Stimulated activated naive B cell treated with anti-CD40 and anti-IgM and Interleukin-4, amounts not matched to agents 10 μg/mL and 1 μg/mL and 100 μg/mL, for 72 hours (primary cell): ENCODE measurements around the gene AREL1.

Source experiments
- ATAC-seq, 2 donors: fragments of 150-1000 bp; cut with Tn5 transposase; replicated peaks; 2 replicates each; pipeline ENCODE4 v1.10.0; 2021; ENCODE audit warnings: moderate library complexity in 1 of 2
- DNase-seq: peaks from one replicate; pipeline ENCODE4 v3.0.0; 2021
- H3K27ac Mint-ChIP-seq: one replicate; pipeline ENCODE4 v1.8.0; 2022; ENCODE audit warnings: mild to moderate bottlenecking, mixed read lengths
- H3K27me3 Mint-ChIP-seq, 2 donors: one replicate each; pipeline ENCODE4 v1.8.0; 2022; ENCODE audit warnings: mixed read lengths in 2 of 2
- H3K36me3 Mint-ChIP-seq, 2 donors: one replicate each; pipeline ENCODE4 v1.8.0; 2022; ENCODE audit warnings: mixed read lengths in 2 of 2, mild to moderate bottlenecking in 1 of 2
- H3K4me1 Mint-ChIP-seq, 2 donors: one replicate each; pipeline ENCODE4 v1.8.0; 2022; ENCODE audit warnings: mixed read lengths in 2 of 2, mild to moderate bottlenecking in 1 of 2
- H3K4me3 Mint-ChIP-seq, 2 donors: one replicate each; pipeline ENCODE4 v1.8.0; 2022; ENCODE audit warnings: mild to moderate bottlenecking in 2 of 2, mixed read lengths in 2 of 2, moderate library complexity in 1 of 2
- H3K9me3 Mint-ChIP-seq, 2 donors: one replicate each; pipeline ENCODE4 v1.8.0; 2022; ENCODE audit warnings: mixed read lengths in 2 of 2, mild to moderate bottlenecking in 1 of 2

The AREL1 gene

DNA sequence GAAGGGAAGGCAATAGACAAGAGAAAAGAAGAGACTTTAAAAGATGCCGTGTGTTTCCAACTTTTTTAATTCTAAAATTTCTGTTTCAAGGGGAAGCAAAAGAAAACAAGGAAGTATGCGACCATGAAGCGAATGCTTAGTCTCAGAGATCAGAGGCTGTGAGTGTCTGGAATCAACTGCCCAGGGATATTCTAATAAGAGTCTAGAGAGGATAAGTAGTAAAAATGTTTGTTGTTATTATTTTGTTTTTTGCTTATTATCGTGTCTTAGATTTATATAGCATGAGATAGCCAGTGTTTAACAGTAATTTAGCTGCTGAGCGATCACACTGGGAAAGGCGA is 485 bp upstream of the AREL1 start:
- peak overlapping the region; percentile 91 to 93 for H3K4me3 Mint-ChIP-seq
- no peak for DNase-seq
- peak in 1 of 2 donors; percentile 4 for ATAC-seq
- peaks cover 15 to 23% of the 10 kb centered on the region in 2 donors for H3K36me3 Mint-ChIP-seq
- no peaks in the 10 kb centered on the region for H3K9me3 Mint-ChIP-seq
- no peaks in the 10 kb centered on the region for H3K27me3 Mint-ChIP-seq
- peaks cover 14 to 43% of the 10 kb centered on the region in 2 donors for H3K4me1 Mint-ChIP-seq
- H3K27ac Mint-ChIP-seq = peak overlapping the region; percentile 97

DNA sequence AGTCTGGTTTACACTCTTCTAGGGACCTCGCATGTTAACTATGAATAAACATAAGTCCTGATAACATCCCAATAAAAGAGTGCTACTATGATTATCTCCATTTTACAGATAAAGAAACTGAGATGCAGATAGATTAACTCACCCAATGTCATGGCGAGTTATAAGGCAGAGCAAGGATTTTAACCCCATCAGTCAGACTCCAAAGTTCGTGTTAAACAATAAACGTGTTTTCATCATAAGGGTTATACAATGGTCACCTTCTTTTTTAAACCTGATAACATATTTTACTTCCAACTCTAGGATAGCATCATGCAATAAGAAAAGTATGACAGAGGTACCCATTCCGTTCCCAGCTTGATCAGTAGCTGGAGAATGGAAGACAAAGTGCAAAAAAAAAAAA is 1.2 kb downstream of the AREL1 start:
- Mint-ChIP-seq H3K27me3 (no peaks in the 10 kb centered on the region), H3K4me1 (peaks cover 15 to 53% of the 10 kb centered on the region in 2 donors), H3K4me3 (peak overlapping the region; percentile 91 to 93), H3K9me3 (no peaks in the 10 kb centered on the region), H3K27ac (no peak overlapping the region), H3K36me3 (peaks cover 8 to 15% of the 10 kb centered on the region in 2 donors)
- DNase-seq = no peak
- ATAC-seq = no peak

DNA sequence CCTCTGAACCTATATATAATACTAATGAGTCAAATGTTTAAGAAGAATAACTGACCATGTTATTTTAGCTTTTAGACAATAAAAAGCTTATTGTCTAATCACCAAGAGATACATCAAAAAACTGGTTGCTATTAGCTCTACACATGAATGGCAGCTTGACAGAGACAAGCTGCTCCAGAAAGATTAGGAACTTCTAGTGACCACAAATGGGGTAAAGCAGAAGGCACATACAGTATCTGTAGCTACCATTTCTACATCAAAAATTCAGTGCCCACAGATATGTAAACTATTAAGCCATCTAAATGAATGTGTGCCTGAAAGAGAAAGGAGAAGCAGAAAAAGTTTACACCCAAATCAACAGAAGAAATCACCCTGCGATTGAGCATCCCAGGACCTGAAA is 2.4 kb downstream of the AREL1 start:
- H3K9me3 Mint-ChIP-seq = no peaks in the 10 kb centered on the region
- no peak for ATAC-seq
- H3K4me3 Mint-ChIP-seq = peak overlapping the region; percentile 13 to 32
- H3K36me3 Mint-ChIP-seq = peaks cover 3 to 6% of the 10 kb centered on the region in 2 donors
- H3K27ac Mint-ChIP-seq = no peak overlapping the region
- no peaks in the 10 kb centered on the region for H3K27me3 Mint-ChIP-seq
- no peak for DNase-seq
- H3K4me1 Mint-ChIP-seq = peaks cover 21 to 56% of the 10 kb centered on the region in 2 donors

DNA sequence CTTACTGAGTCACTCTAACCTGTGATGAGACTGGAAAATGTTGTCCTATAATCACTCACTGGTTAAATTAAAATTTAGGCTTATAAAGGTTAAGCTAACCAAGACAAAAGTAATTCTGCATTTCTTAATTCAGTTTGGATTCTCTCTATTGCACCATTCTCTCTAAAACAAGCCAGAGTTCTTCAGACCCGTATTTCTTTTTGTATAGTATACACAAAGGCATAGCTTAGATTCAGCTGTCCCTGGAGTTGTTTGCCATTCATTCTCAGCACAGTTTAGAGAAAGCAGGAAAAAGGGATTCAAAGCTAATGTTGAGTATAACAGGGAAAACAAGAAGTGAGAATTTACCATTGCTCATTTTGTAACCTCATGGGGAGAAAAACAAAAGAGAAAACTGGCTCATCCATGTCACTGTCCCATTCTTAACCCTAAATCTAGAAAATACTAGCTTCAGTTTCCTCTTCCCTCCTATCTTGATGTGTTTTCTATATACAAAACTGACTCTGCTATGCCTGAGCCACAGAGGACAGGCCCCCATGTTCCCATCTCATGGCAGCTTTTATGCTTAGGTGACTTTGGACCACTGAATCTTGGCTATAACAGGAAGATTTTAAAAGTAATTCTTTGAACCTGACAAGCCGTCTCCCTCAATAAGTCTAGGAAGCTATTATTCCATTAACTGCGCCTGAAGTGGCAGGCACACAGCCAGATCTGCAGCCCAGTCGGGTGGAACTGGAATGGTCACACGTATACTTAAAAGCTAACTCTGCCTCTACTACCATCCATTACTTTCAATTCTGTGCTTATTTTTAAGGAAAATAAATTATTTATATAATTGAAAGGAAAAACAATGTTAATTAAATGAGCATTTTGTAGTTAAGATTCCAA is 7.0 kb downstream of the AREL1 start:
- peaks cover 30 to 53% of the 10 kb centered on the region in 2 donors for H3K4me1 Mint-ChIP-seq
- ATAC-seq = peak in 1 of 2 donors; percentile 29
- H3K9me3 Mint-ChIP-seq = peaks cover 10 to 14% of the 10 kb centered on the region in 2 donors
- no peaks in the 10 kb centered on the region for H3K27me3 Mint-ChIP-seq
- peaks cover 21 to 33% of the 10 kb centered on the region in 2 donors for H3K36me3 Mint-ChIP-seq
- H3K27ac Mint-ChIP-seq = no peak overlapping the region
- no peak overlapping the region for H3K4me3 Mint-ChIP-seq
- DNase-seq = no peak

DNA sequence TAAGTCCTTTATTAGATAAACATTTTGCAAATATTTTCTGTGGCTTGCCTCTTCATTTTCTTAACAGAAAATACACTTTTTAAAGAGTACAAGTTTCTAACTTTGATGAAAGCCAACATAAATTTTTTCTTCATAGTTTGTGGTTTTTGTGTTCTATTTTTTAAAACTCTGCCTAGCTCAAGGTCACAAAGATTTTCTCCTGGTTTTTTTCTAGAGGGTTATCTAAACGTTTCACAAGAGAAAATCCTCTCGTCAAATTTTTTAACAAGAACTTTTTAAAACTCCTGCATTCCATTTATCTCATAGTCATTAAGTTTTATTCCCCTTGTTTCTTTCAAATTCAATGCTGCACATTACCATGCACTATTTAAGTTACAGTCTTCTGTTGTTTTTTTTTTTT is 8.2 kb downstream of the AREL1 start:
- H3K27me3 Mint-ChIP-seq = no peaks in the 10 kb centered on the region
- peaks cover 24 to 37% of the 10 kb centered on the region in 2 donors for H3K36me3 Mint-ChIP-seq
- no peak overlapping the region for H3K27ac Mint-ChIP-seq
- peaks cover 24 to 43% of the 10 kb centered on the region in 2 donors for H3K4me1 Mint-ChIP-seq
- peaks cover 11 to 14% of the 10 kb centered on the region in 2 donors for H3K9me3 Mint-ChIP-seq
- DNase-seq = no peak
- no peak overlapping the region for H3K4me3 Mint-ChIP-seq
- no peak for ATAC-seq

DNA sequence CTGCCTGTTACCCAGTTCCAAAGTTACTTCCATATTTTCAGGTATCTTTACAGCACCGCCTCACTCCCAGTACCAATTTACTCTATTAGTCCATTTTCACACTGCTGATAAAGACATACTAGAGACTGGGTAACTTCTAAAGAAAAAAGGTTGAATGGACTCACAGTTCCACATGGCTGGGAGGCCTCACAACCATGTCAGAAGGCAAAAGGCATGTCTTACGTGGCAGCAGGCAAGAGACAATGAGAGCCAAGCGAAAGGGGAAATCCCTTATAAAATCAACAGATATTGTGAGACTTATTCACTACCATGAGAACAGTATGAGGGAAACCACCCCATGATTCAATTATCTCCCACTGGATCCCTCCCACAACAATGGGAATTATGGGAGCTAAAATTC is 9.8 kb downstream of the AREL1 start:
- Mint-ChIP-seq H3K36me3 (peaks cover 24 to 45% of the 10 kb centered on the region in 2 donors), H3K27ac (peak overlapping the region; percentile 15), H3K9me3 (peaks cover 11 to 14% of the 10 kb centered on the region in 2 donors), H3K4me1 (peaks cover 22 to 34% of the 10 kb centered on the region in 2 donors), H3K4me3 (no peak overlapping the region), H3K27me3 (no peaks in the 10 kb centered on the region)
- DNase-seq (no peak), ATAC-seq (peak; percentile 51 to 60)

DNA sequence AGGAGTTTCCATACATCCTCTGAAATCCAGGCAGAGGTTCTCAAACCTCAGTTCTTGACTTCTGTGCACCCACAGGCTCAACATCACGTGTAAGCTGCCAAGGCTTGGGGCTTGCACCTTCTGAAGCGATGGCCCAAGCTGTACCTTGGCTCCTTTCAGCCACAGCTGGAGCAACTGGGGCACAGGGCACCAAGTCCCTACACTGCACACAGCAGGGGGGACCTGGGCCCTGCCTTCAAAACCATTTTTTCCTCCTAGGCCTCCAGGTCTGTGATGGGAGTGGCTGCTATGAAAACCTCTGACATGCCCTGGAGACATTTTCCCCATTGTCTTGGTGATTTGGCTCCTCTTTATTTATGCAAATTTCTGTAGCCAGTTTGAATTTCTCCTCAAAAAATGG is 10.6 kb downstream of the AREL1 start:
- Mint-ChIP-seq H3K36me3 (peaks cover 28 to 50% of the 10 kb centered on the region in 2 donors), H3K4me3 (no peak overlapping the region), H3K4me1 (peaks cover 22 to 33% of the 10 kb centered on the region in 2 donors), H3K27ac (no peak overlapping the region), H3K9me3 (peaks cover 11 to 14% of the 10 kb centered on the region in 2 donors), H3K27me3 (no peaks in the 10 kb centered on the region)
- DNase-seq (no peak), ATAC-seq (no peak)

DNA sequence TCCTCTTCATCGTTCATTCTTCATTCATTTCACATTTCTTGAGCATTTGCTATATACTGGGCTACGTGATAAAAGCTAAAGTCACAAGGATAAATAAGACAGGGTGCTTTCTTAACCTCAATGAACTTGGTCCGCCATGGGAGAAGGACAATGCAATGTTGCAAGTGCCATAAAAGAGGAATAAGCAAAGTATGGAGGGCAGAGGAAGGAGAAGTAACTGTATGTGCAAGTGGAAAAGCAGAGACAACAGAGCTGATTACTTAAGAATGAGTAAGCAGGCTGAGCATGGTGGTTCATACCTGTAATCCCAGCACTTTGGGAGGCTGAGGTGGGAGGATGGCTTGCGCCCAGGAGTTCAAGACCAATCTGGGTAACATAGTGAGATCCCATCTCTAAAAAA is 14.4 kb downstream of the AREL1 start:
- Mint-ChIP-seq H3K27ac (no peak overlapping the region), H3K9me3 (peaks cover 11 to 12% of the 10 kb centered on the region in 2 donors), H3K4me3 (no peak overlapping the region), H3K27me3 (no peaks in the 10 kb centered on the region), H3K4me1 (peaks cover 15 to 22% of the 10 kb centered on the region in 2 donors), H3K36me3 (peaks cover 31 to 52% of the 10 kb centered on the region in 2 donors)
- DNase-seq (no peak), ATAC-seq (no peak)

DNA sequence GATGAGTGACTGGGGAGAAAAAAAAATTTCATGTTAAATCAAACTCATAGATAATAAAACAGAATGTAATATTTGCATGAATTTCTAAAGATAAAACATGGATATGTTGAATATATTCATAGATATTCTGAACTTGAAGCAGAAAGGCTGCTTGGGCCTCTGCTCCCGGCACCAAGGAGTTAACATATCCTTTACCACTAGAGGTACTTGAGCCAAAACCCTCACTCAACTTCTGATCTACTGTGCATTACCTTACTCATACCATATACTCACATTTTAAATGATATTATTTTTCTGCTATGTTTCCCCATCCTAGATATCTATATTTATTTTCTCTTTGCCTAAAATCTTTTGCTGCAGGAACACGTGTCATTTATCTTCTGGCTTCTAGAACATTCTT is 14.9 kb downstream of the AREL1 start:
- Mint-ChIP-seq H3K36me3 (peaks cover 29 to 50% of the 10 kb centered on the region in 2 donors), H3K4me3 (no peak overlapping the region), H3K27me3 (no peaks in the 10 kb centered on the region), H3K4me1 (peaks cover 12 to 18% of the 10 kb centered on the region in 2 donors), H3K27ac (no peak overlapping the region), H3K9me3 (peaks cover 9 to 11% of the 10 kb centered on the region in 2 donors)
- DNase-seq (no peak), ATAC-seq (no peak)

DNA sequence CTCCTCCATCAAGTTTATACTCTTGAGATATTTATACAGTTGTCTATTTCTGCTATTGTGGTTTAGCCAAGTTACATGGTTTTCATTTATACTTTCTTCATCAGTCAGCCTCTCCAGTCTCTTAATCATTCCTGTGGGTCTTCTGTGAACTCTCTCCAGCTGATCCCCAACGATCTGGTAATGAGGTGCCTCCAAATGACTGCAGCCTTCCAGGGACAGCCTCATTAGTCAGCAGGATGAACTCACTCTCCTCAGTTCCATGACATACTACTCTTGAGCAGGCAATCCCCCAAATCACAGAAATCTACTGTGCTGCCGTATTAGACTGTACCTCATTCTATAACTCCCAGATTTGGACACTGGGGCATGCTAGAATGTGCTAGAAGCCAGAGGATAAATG is 15.3 kb downstream of the AREL1 start:
- H3K36me3 Mint-ChIP-seq = peaks cover 25 to 46% of the 10 kb centered on the region in 2 donors
- no peak overlapping the region for H3K4me3 Mint-ChIP-seq
- no peak for DNase-seq
- H3K27me3 Mint-ChIP-seq = no peaks in the 10 kb centered on the region
- H3K4me1 Mint-ChIP-seq = peaks cover 9 to 14% of the 10 kb centered on the region in 2 donors
- peaks cover 4 to 7% of the 10 kb centered on the region in 2 donors for H3K9me3 Mint-ChIP-seq
- ATAC-seq = no peak
- no peak overlapping the region for H3K27ac Mint-ChIP-seq

DNA sequence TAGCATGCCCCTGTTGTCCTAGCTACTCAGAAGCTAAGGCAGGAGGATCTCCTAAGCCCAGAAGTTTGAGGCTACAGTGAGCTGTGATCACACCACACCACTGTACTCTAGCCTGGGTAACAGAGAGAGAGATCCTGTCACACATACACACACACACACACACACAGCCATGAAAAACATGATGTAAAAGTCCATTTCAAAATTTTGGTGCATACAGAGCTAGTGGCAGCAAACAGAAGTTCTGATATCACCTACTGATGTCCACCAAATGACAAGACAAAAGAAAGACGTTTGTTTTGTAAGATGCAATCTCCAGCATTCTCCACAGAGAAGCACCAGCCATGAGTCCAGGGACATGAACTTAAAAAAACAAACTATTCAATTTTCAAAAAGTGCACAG is 15.9 kb downstream of the AREL1 start:
- Mint-ChIP-seq H3K27ac (no peak overlapping the region), H3K36me3 (peaks cover 20 to 42% of the 10 kb centered on the region in 2 donors)
- no peak for ATAC-seq

DNA sequence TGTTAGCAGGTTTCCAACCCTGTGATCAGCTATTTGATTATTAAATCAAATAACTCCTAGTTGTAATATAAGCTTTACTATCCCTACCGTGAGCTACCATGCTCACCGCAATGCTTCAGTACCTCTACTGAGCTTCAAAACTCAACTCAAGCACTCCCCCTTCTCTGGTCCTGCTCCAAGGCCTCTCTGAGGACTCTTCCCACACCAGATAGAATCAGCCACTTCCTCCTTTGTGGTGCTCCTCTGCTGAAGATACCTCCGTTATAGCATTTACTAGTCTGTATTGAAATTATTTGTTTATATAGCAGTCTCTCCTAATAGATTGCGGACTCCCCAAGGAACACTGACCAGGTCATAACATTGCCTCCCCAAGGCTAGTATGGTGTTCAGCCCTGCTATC is 17.5 kb downstream of the AREL1 start:
- H3K4me3 Mint-ChIP-seq = no peak overlapping the region

More for the DNA sequence above, 15.9 kb downstream of the AREL1 start:
- no peak overlapping the region for H3K4me3 Mint-ChIP-seq
- no peak for DNase-seq
- peaks cover 9 to 14% of the 10 kb centered on the region in 2 donors for H3K4me1 Mint-ChIP-seq
- H3K27me3 Mint-ChIP-seq = no peaks in the 10 kb centered on the region
- H3K9me3 Mint-ChIP-seq = peaks cover 4 to 6% of the 10 kb centered on the region in 2 donors

DNA sequence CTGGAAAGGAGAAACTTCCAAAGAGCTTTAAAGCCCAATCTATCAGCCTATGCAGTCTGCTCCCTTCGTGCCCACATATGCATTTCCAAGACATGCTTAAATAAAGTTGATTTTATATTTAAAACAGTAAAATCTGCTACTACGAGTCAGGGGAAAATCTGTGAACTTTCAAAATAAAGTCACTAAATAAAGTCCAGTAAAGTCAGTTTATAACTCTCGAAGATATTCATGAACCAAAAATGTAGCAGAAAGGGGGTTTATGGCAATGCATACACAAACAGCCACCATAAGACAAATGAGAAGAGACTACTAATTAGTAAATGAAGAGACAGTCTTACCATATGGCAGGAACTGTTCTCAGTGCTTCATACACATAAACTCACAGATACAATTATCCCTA is 19.7 kb downstream of the AREL1 start:
- H3K27me3 Mint-ChIP-seq = no peaks in the 10 kb centered on the region

More for the DNA sequence above, 17.5 kb downstream of the AREL1 start:
- Mint-ChIP-seq H3K27me3 (no peaks in the 10 kb centered on the region), H3K9me3 (no peaks in the 10 kb centered on the region), H3K36me3 (peaks cover 14 to 38% of the 10 kb centered on the region in 2 donors), H3K27ac (no peak overlapping the region), H3K4me1 (peaks cover 4 to 8% of the 10 kb centered on the region in 2 donors)
- DNase-seq (no peak), ATAC-seq (no peak)

DNA sequence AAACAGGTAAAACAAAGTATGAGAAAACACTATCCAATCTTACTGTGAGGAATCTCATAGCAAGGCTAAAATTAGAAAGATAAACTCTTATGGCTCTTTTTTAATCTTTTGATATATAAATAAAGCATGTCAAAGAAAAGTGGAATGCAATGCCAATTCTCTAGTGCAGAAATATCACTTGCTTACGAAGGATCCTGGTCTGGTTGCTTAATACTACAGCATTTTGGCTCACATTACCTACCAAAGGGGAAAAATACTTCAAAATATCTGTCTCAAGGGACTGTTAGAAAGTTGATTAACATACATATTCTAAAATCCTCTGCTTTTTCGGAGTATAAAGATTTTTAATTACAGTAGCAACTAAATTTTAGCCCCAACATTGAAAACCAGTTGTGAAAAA is 21.4 kb downstream of the AREL1 start:
- Mint-ChIP-seq H3K9me3 (no peaks in the 10 kb centered on the region), H3K36me3 (peaks cover 21 to 43% of the 10 kb centered on the region in 2 donors), H3K4me1 (peaks cover 8 to 12% of the 10 kb centered on the region in 2 donors), H3K4me3 (no peak overlapping the region), H3K27me3 (no peaks in the 10 kb centered on the region), H3K27ac (no peak overlapping the region)
- ATAC-seq (no peak), DNase-seq (no peak)

More for the DNA sequence above, 19.7 kb downstream of the AREL1 start:
- no peaks in the 10 kb centered on the region for H3K9me3 Mint-ChIP-seq
- ATAC-seq = no peak
- H3K4me1 Mint-ChIP-seq = peaks cover 8 to 10% of the 10 kb centered on the region in 2 donors
- no peak for DNase-seq
- H3K36me3 Mint-ChIP-seq = peaks cover 23 to 44% of the 10 kb centered on the region in 2 donors
- H3K27ac Mint-ChIP-seq = no peak overlapping the region
- H3K4me3 Mint-ChIP-seq = no peak overlapping the region
